Suprapubic skin (tissue), 3 donors: Measurements from ENCODE around the gene IFI6.

ENCODE experiments used
- EP300 ChIP-seq: sonication (generic); formaldehyde crosslinking; IDR thresholded peaks from one replicate; pipeline ENCODE4 v1.6.1; 2017; ENCODE audit warnings: antibody characterized with exemption
- TF ChIP-seq, protein P1 (sequence below), 2 donors: fragments of 200-600 bp in 1 of 2; fragments of 450-650 bp in 1 of 2; sonication (generic) in 1 of 2; IDR thresholded peaks; one replicate each; pipeline ENCODE4 v1.5.1; 2016 to 2019; ENCODE audit warnings: antibody characterized with exemption in 2 of 2, mild to moderate bottlenecking in 1 of 2, moderate library complexity in 1 of 2

DNA sequence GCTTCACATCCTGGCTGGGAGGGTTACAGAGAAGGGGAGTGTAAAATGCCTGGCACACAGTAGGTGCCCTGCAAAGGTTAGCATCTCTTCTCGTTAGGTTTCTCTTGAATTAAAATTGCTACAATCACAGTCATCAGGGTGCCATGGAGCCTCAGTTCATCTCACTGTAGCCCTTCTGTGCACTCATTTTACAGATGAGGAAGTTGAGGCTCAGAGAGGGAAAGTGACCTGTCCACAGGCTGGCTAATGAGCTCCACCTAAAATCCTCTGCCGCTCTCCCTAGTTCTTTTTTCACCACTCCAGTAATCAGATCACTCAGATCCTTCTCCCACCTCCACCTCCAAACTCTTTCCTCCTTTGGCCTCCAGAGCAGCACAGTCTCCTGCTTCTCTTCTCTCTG is 54.6 kb downstream of the IFI6 start:
- TF ChIP-seq, protein P1, sequence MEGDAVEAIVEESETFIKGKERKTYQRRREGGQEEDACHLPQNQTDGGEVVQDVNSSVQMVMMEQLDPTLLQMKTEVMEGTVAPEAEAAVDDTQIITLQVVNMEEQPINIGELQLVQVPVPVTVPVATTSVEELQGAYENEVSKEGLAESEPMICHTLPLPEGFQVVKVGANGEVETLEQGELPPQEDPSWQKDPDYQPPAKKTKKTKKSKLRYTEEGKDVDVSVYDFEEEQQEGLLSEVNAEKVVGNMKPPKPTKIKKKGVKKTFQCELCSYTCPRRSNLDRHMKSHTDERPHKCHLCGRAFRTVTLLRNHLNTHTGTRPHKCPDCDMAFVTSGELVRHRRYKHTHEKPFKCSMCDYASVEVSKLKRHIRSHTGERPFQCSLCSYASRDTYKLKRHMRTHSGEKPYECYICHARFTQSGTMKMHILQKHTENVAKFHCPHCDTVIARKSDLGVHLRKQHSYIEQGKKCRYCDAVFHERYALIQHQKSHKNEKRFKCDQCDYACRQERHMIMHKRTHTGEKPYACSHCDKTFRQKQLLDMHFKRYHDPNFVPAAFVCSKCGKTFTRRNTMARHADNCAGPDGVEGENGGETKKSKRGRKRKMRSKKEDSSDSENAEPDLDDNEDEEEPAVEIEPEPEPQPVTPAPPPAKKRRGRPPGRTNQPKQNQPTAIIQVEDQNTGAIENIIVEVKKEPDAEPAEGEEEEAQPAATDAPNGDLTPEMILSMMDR (IDR thresholded peaks at IDR 0.05) = no peak
- no peak for TF ChIP-seq EP300
